GM12878 (cell line): Measurements from ENCODE around the gene TK1. TPM values are rescaled to one million over a fixed set of nuclear protein-coding genes. Genes with fewer than 3 reads are reported as not detected.
"Not testable (repeated sequence)": the region's sequence is repeated elsewhere in the genome, so short reads cannot be mapped to it uniquely, and the experiment has no call there.

Experiments used
- ATAC-seq: fragments of 200-7000 bp; cut with Tn5 transposase; 3 replicates; pipeline ENCODE4 v1.9.1; 2020; ENCODE audit warnings: mild to moderate bottlenecking, moderate library complexity
- BruUV-seq: library from RNA; stranded (reverse); fragments of 400-500 nt; replicated peaks from 2 replicates; lab custom pipeline; 2021; lab: Mats Ljungman, UMichigan
- CTCF ChIA-PET: fragments of 300-600 bp; sonication (Branson Sonifier 250); formaldehyde crosslinking; extraction: SDS; loops from one replicate; lab custom pipeline; 2021; ENCODE audit warnings: inconsistent platforms; lab: Yijun Ruan, JAX
- POLR2A ChIA-PET: fragments of 350-600 bp; formaldehyde crosslinking; extraction: SDS; loops from one replicate; lab custom pipeline; 2021; ENCODE audit warnings: inconsistent platforms; lab: Charles Lee
- RAD21 ChIA-PET: fragments of 300-600 bp; sonication (Branson Sonifier 250); formaldehyde crosslinking; loops from one replicate; lab custom pipeline; 2023; ENCODE audit warnings: antibody characterized with exemption; ENCODE audit not compliant: unreplicated experiment; lab: Charles Lee
- SMC1A ChIA-PET: fragments of 300-600 bp; sonication (Branson Sonifier 250); formaldehyde crosslinking; loops from one replicate; lab custom pipeline; 2023; ENCODE audit not compliant: unreplicated experiment, uncharacterized antibody; lab: Charles Lee
- DNase-seq: peaks from one replicate; pipeline ENCODE4 v3.0.0-alpha.2; 2011; ENCODE audit warnings: low read depth, low spot score
- FAIRE-seq: peaks from 3 replicates; lab custom pipeline; 2011; peaks lifted over from hg19 to GRCh38; lab: Jason Lieb, UNC
- H2AFZ ChIP-seq: 2 replicates; pipeline ENCODE4 v1.6.0; 2011; ENCODE audit warnings: low read depth, low read length, control low read depth; ENCODE audit not compliant: control insufficient read depth
- H3K27ac ChIP-seq: 2 replicates; pipeline ENCODE4 v1.5.1; 2011; ENCODE audit warnings: control low read depth; ENCODE audit not compliant: control insufficient read depth, insufficient read depth
- H3K27me3 ChIP-seq, 2 experiments: replicated peaks in 1 of 2; 2 replicates each; pipeline versions ENCODE4 v1.6.0 to v1.6.1; 2011; ENCODE audit warnings: low read length in 1 of 2; ENCODE audit not compliant: control insufficient read depth in 2 of 2, insufficient read depth in 2 of 2
- H3K36me3 ChIP-seq, 2 experiments: 2 replicates each; pipeline ENCODE4 v1.5.1; 2011; ENCODE audit warnings: low read length in 1 of 2; ENCODE audit not compliant: control insufficient read depth in 2 of 2, insufficient read depth in 2 of 2
- H3K4me1 ChIP-seq: 2 replicates; pipeline ENCODE4 v1.6.1; 2011; ENCODE audit warnings: mild to moderate bottlenecking, low read length, moderate library complexity, mixed read lengths; ENCODE audit not compliant: control insufficient read depth, insufficient read depth
- H3K4me2 ChIP-seq: 2 replicates; pipeline ENCODE4 v1.6.0; 2011; ENCODE audit warnings: control low read depth; ENCODE audit not compliant: control insufficient read depth, insufficient read depth
- H3K4me3 ChIP-seq: fragments of 200-600 bp; sonication (generic); 2 replicates; pipeline ENCODE4 v1.5.1; 2016
- H3K79me2 ChIP-seq: 2 replicates; pipeline ENCODE4 v1.6.0; 2011; ENCODE audit warnings: low read length; ENCODE audit not compliant: control insufficient read depth, insufficient read depth
- H3K9ac ChIP-seq: 2 replicates; pipeline ENCODE4 v1.8.0; 2011; ENCODE audit warnings: low read length, control low read depth, mixed read lengths; ENCODE audit not compliant: control insufficient read depth, insufficient read depth
- H3K9me3 ChIP-seq: replicated peaks from 3 replicates; pipeline ENCODE4 v1.5.1; 2011; ENCODE audit warnings: mild to moderate bottlenecking, low read length; ENCODE audit not compliant: control insufficient read depth, insufficient read depth
- H4K20me1 ChIP-seq: 2 replicates; pipeline ENCODE4 v1.6.0; 2011; ENCODE audit not compliant: control insufficient read depth, insufficient read depth
- CBFB ChIP-seq: IDR thresholded peaks from 2 replicates; pipeline ENCODE4 v1.6.1; 2016; ENCODE audit warnings: antibody characterized with exemption, low read depth
- CREB1 ChIP-seq: IDR thresholded peaks from 2 replicates; pipeline ENCODE4 v1.6.1; 2012; ENCODE audit warnings: low read depth, mild to moderate bottlenecking, inconsistent platforms
- NR2F1 ChIP-seq: fragments of 450-650 bp; conservative IDR thresholded peaks from 2 replicates; pipeline ENCODE4 v1.6.1; 2017; ENCODE audit warnings: mild to moderate bottlenecking
- POLR2A ChIP-seq: IDR thresholded peaks from 2 replicates; pipeline ENCODE4 v1.6.1; 2011; ENCODE audit warnings: low read depth, mild to moderate bottlenecking, low read length
- POLR2AphosphoS5 ChIP-seq: IDR thresholded peaks from 2 replicates; pipeline ENCODE4 v1.6.1; 2011; ENCODE audit warnings: mild to moderate bottlenecking, low read length, inconsistent platforms
- WGBS: methylation state at CpG from one replicate; pipeline ENCODE4 v1.1.6; 2016; ENCODE audit warnings: low lambda C conversion rate; ENCODE audit not compliant: insufficient replicate concordance, insufficient coverage; ENCODE audit errors: missing lambda C conversion rate; 5-methylcytosine and 5-hydroxymethylcytosine counted together
- in situ Hi-C: fragments of 300-500 bp; cut with MboI; formaldehyde crosslinking; loops from 9 replicates; pipeline ENCODE4 v1.14.3; 2018; ENCODE audit warnings: mixed read lengths
- intact Hi-C: fragments of 100-400 bp; cut with micrococcal nuclease; formaldehyde crosslinking; loops from one replicate; pipeline ENCODE4 v1.14.2; 2022; ENCODE audit not compliant: unreplicated experiment
- polyA plus RNA-seq, 11 experiments: library from polyadenylated mRNA; depleted of rRNA in 4 of 11; unstranded in 6 of 11; stranded (reverse) in 5 of 11; fragments of >200 nt; fragmentation: Nextera tagmentation in 4 of 11; fragmentation: Illumina TruSeq in 1 of 11; extraction: Ambion mirVana in 4 of 11; extraction: Trizol in 1 of 11; gene quantifications; 1 replicate in 1 of 11; 2 replicates in 10 of 11; pipeline versions ENCODE4 v1.2.1 to v1.2.3, GENCODE V29; 2011 to 2016; ENCODE audit warnings: inconsistent platforms in 2 of 11, missing spikeins in 2 of 11, low read depth in 1 of 11
- total RNA-seq, 4 experiments: library from RNA; depleted of rRNA in 3 of 4; stranded (reverse); fragments of >200 nt in 3 of 4; fragmentation: Illumina TruSeq in 1 of 4; extraction: Trizol in 1 of 4; gene quantifications; 2 replicates each; pipeline versions ENCODE4 v1.2.1 to v1.2.3, GENCODE V29; 2013 to 2021
- TF ChIP-seq, protein P1 (sequence below): IDR thresholded peaks from 2 replicates; pipeline ENCODE4 v1.6.1; 2011; ENCODE audit warnings: borderline replicate concordance, low read depth, mild to moderate bottlenecking, moderate library complexity, low read length; ENCODE audit not compliant: insufficient read depth, poor library complexity, severe bottlenecking
- TF ChIP-seq, protein P2 (sequence below): fragments of 450-650 bp; IDR thresholded peaks from 2 replicates; pipeline ENCODE4 v1.6.1; 2017; ENCODE audit warnings: mild to moderate bottlenecking, moderate library complexity
- TF ChIP-seq, protein P3 (sequence below): fragments of 450-650 bp; IDR thresholded peaks from 2 replicates; pipeline ENCODE4 v1.6.1; 2016; ENCODE audit warnings: mild to moderate bottlenecking

TK1 gene
- total and polyA plus RNA-seq, 10 of the 15 experiments (the other 5 are each of a cell fraction or from before 2014, with no cell fraction given) = 4.6 to 175 (median 77.9) TPM

DNA sequence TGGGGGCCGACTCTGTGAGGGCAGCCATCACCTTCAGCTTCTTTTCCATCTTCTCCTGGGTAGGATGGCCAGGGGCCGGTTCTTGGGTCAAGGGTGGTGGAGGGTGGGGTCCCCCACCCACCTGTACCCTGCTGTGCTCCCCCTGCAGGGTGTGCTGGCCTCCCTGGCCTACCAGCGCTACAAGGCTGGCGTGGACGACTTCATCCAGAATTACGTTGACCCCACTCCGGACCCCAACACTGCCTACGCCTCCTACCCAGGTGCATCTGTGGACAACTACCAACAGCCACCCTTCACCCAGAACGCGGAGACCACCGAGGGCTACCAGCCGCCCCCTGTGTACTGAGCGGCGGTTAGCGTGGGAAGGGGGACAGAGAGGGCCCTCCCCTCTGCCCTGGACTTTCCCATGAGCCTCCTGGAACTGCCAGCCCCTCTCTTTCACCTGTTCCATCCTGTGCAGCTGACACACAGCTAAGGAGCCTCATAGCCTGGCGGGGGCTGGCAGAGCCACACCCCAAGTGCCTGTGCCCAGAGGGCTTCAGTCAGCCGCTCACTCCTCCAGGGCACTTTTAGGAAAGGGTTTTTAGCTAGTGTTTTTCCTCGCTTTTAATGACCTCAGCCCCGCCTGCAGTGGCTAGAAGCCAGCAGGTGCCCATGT, 15.1 kb downstream of the TK1 start:
- H3K4me3 ChIP-seq = peak overlapping the region; percentile 70
- TF ChIP-seq POLR2AphosphoS5 (0 out of 2 replicates have a peak, but pooled peaks have one; percentile 0), CREB1 (0 out of 2 replicates have a peak, but pooled peaks have one; percentile 15), NR2F1 (0 out of 2 replicates have a peak, but pooled peaks have one; percentile 33), POLR2A (0 out of 2 replicates have a peak, but pooled peaks have one; percentile 15), CBFB (0 out of 2 replicates have a peak, but pooled peaks have one; percentile 21)
- TF ChIP-seq, protein P1, sequence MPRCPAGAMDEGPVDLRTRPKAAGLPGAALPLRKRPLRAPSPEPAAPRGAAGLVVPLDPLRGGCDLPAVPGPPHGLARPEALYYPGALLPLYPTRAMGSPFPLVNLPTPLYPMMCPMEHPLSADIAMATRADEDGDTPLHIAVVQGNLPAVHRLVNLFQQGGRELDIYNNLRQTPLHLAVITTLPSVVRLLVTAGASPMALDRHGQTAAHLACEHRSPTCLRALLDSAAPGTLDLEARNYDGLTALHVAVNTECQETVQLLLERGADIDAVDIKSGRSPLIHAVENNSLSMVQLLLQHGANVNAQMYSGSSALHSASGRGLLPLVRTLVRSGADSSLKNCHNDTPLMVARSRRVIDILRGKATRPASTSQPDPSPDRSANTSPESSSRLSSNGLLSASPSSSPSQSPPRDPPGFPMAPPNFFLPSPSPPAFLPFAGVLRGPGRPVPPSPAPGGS = peak; percentile 13
- TF ChIP-seq, protein P2, sequence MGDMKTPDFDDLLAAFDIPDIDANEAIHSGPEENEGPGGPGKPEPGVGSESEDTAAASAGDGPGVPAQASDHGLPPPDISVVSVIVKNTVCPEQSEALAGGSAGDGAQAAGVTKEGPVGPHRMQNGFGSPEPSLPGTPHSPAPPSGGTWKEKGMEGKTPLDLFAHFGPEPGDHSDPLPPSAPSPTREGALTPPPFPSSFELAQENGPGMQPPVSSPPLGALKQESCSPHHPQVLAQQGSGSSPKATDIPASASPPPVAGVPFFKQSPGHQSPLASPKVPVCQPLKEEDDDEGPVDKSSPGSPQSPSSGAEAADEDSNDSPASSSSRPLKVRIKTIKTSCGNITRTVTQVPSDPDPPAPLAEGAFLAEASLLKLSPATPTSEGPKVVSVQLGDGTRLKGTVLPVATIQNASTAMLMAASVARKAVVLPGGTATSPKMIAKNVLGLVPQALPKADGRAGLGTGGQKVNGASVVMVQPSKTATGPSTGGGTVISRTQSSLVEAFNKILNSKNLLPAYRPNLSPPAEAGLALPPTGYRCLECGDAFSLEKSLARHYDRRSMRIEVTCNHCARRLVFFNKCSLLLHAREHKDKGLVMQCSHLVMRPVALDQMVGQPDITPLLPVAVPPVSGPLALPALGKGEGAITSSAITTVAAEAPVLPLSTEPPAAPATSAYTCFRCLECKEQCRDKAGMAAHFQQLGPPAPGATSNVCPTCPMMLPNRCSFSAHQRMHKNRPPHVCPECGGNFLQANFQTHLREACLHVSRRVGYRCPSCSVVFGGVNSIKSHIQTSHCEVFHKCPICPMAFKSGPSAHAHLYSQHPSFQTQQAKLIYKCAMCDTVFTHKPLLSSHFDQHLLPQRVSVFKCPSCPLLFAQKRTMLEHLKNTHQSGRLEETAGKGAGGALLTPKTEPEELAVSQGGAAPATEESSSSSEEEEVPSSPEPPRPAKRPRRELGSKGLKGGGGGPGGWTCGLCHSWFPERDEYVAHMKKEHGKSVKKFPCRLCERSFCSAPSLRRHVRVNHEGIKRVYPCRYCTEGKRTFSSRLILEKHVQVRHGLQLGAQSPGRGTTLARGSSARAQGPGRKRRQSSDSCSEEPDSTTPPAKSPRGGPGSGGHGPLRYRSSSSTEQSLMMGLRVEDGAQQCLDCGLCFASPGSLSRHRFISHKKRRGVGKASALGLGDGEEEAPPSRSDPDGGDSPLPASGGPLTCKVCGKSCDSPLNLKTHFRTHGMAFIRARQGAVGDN = peak; percentile 3; the same call in 1 of the 2 replicates
- TF ChIP-seq, protein P3, sequence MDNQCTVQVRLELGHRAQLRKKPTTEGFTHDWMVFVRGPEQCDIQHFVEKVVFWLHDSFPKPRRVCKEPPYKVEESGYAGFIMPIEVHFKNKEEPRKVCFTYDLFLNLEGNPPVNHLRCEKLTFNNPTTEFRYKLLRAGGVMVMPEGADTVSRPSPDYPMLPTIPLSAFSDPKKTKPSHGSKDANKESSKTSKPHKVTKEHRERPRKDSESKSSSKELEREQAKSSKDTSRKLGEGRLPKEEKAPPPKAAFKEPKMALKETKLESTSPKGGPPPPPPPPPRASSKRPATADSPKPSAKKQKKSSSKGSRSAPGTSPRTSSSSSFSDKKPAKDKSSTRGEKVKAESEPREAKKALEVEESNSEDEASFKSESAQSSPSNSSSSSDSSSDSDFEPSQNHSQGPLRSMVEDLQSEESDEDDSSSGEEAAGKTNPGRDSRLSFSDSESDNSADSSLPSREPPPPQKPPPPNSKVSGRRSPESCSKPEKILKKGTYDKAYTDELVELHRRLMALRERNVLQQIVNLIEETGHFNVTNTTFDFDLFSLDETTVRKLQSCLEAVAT = peak; percentile 23; the same call in 1 of the 2 replicates
- not testable (repeated sequence) for H3K9me3 ChIP-seq, H3K27me3 ChIP-seq, DNase-seq, BruUV-seq, H4K20me1 ChIP-seq, H2AFZ ChIP-seq, FAIRE-seq, ATAC-seq
- intact Hi-C loops = loop anchor here (1.0 to 2.0 kb wide), 2 partner anchors 31 to 37 kb away; no protein-coding TSS in a partner anchor
- peaks cover 59% of the 10 kb centered on the region for H3K4me1 ChIP-seq
- WGBS = 31% methylated on average over 19 of the region's 19 CpGs
- in situ Hi-C loops = loop anchor here (25.0 kb wide), 1 partner anchor 1909 kb away; the partner anchor contains the start of gene UBALD2
- ChIA-PET SMC1A (interaction anchor here (0.9 to 7.4 kb wide), 10 partner anchors 10 to 152 kb away, joined by 3 to 51 read pairs (median 6); partner anchors contain the start of gene TMC8), POLR2A (interaction anchor here (1.0 to 8.7 kb wide), 10 partner anchors 9 to 44 kb away, joined by 3 to 85 read pairs (median 7); partner anchors contain the start of genes TMC6 and TMC8), CTCF (interaction anchor here (1.0 to 9.0 kb wide), 5 partner anchors 28 to 80 kb away, joined by 3 to 132 read pairs (median 51); partner anchors contain the start of genes TMC6 and TMC8), RAD21 (interaction anchor here (1.0 to 8.6 kb wide), 11 partner anchors 9 to 80 kb away, joined by 3 to 83 read pairs (median 4); partner anchors contain the start of gene TMC6)
- peak overlapping the region; percentile 96 for H3K4me2 ChIP-seq
- peak overlapping the region; percentile 62 for H3K9ac ChIP-seq
- peaks cover 59% of the 10 kb centered on the region for H3K79me2 ChIP-seq
- H3K36me3 ChIP-seq = peaks cover 0 to 26% of the 10 kb centered on the region in 2 experiments; a peak in 3 of 4 replicates
- H3K27ac ChIP-seq = peak overlapping the region; percentile 86
